DND-41 (cell line): ENCODE results near the gene EIF2S2.

Source experiments
- ATAC-seq: fragments of 200-7000 bp; cut with Tn5 transposase; 3 replicates; pipeline ENCODE4 v1.9.1; 2021; ENCODE audit warnings: low read depth; ENCODE audit not compliant: insufficient read depth
- DNase-seq: peaks from one replicate; pipeline ENCODE4 v3.0.0-alpha.2; 2020
- H2AFZ ChIP-seq: 2 replicates; pipeline ENCODE4 v1.6.0; 2012; ENCODE audit warnings: low read depth, low read length
- H3K27ac ChIP-seq: 2 replicates; pipeline ENCODE4 v1.5.1; 2012; ENCODE audit warnings: low read length, inconsistent platforms
- H3K27me3 ChIP-seq: fragments of 200-600 bp; sonication (generic); 2 replicates; pipeline ENCODE4 v1.6.0; 2012; ENCODE audit warnings: low read length, mild to moderate bottlenecking, inconsistent platforms; ENCODE audit not compliant: insufficient read depth, poor library complexity
- H3K36me3 ChIP-seq: 2 replicates; pipeline ENCODE4 v1.5.1; 2012; ENCODE audit warnings: low read length, inconsistent platforms; ENCODE audit not compliant: insufficient read depth
- H3K4me1 ChIP-seq: 2 replicates; pipeline ENCODE4 v1.5.1; 2012; ENCODE audit warnings: mild to moderate bottlenecking, low read length; ENCODE audit not compliant: insufficient read depth
- H3K4me2 ChIP-seq: 2 replicates; pipeline ENCODE4 v1.6.0; 2012; ENCODE audit warnings: mild to moderate bottlenecking, moderate library complexity, low read length, inconsistent platforms; ENCODE audit not compliant: insufficient read depth
- H3K4me3 ChIP-seq, 2 experiments: fragments of 200-600 bp in 1 of 2; shearing (Covaris generic) in 1 of 2; 2 replicates each; pipeline ENCODE4 v1.5.1; 2012 to 2016; ENCODE audit warnings: inconsistent platforms in 2 of 2, low read length in 2 of 2, mild to moderate bottlenecking in 2 of 2, low read depth in 1 of 2, moderate library complexity in 1 of 2
- H3K79me2 ChIP-seq: 2 replicates; pipeline ENCODE4 v1.6.0; 2012; ENCODE audit warnings: low read length, inconsistent platforms; ENCODE audit not compliant: insufficient read depth
- H3K9ac ChIP-seq: 2 replicates; pipeline ENCODE4 v1.6.0; 2012; ENCODE audit warnings: low read depth, mild to moderate bottlenecking, inconsistent platforms, low read length, moderate library complexity
- H3K9me3 ChIP-seq: 2 replicates; pipeline ENCODE4 v1.5.1; 2012; ENCODE audit warnings: low read length, moderate library complexity, mild to moderate bottlenecking, inconsistent platforms; ENCODE audit not compliant: insufficient read depth, severe bottlenecking
- H4K20me1 ChIP-seq: 2 replicates; pipeline ENCODE4 v1.6.0; 2012; ENCODE audit warnings: low read length; ENCODE audit not compliant: insufficient read depth
- CTCF ChIP-seq: IDR thresholded peaks from 2 replicates; pipeline ENCODE4 v1.5.1; 2012; ENCODE audit warnings: borderline replicate concordance, low read length, moderate library complexity, mild to moderate bottlenecking; ENCODE audit not compliant: poor library complexity, severe bottlenecking; ENCODE audit errors: extremely low read depth
- EZH2 ChIP-seq: IDR thresholded peaks from 3 replicates; pipeline ENCODE4 v1.6.1; 2012; ENCODE audit warnings: borderline replicate concordance, low read depth, mild to moderate bottlenecking, moderate library complexity, low read length, inconsistent platforms; ENCODE audit not compliant: severe bottlenecking

The EIF2S2 gene

GRCh38 chr20:34109442-34109841 is 2.6 kb downstream of the EIF2S2 start:
- Histone ChIP-seq H2AFZ (no peak overlapping the region), H3K27ac (no peak overlapping the region), H3K27me3 (no peaks in the 10 kb centered on the region), H3K4me3 (peak overlapping the region in 1 of 2 experiments; percentile 61; a peak in 2 of 4 replicates), H4K20me1 (peaks cover 68% of the 10 kb centered on the region), H3K36me3 (peaks cover 68% of the 10 kb centered on the region), H3K9me3 (no peaks in the 10 kb centered on the region), H3K9ac (peak overlapping the region; percentile 13; the same call in 1 of the 2 replicates), H3K4me2 (peak overlapping the region; percentile 80), H3K4me1 (peaks cover 63% of the 10 kb centered on the region), H3K79me2 (peaks cover 76% of the 10 kb centered on the region)
- DNase-seq (no peak), ATAC-seq (no peak)
- TF ChIP-seq CTCF: no peak

GRCh38 chr20:34108616-34109174 is 3.3 kb downstream of the EIF2S2 start:
- H3K79me2 ChIP-seq: peaks cover 84% of the 10 kb centered on the region
- peaks cover 75% of the 10 kb centered on the region for H4K20me1 ChIP-seq
- peak overlapping the region; percentile 80 for H3K4me2 ChIP-seq
- no peaks in the 10 kb centered on the region for H3K27me3 ChIP-seq
- ATAC-seq (no peak), DNase-seq (no peak)
- H2AFZ ChIP-seq: no peak overlapping the region
- TF ChIP-seq EZH2 (no peak), CTCF (no peak)
- H3K27ac ChIP-seq: no peak overlapping the region
- H3K9ac ChIP-seq: no peak overlapping the region
- no peaks in the 10 kb centered on the region for H3K9me3 ChIP-seq
- H3K36me3 ChIP-seq: peaks cover 75% of the 10 kb centered on the region
- peaks cover 63% of the 10 kb centered on the region for H3K4me1 ChIP-seq
- H3K4me3 ChIP-seq: peak overlapping the region in 1 of 2 experiments; percentile 61; a peak in 2 of 4 replicates

GRCh38 chr20:34105978-34106675 is 5.9 kb downstream of the EIF2S2 start:
- no peak overlapping the region for H3K4me3 ChIP-seq
- no peak for ATAC-seq
- H3K36me3 ChIP-seq: peaks cover 98% of the 10 kb centered on the region
- peaks cover 55% of the 10 kb centered on the region for H3K4me1 ChIP-seq
- DNase-seq: no peak
- no peaks in the 10 kb centered on the region for H3K27me3 ChIP-seq
- H3K4me2 ChIP-seq: peak overlapping the region; percentile 20; the same call in 1 of the 2 replicates
- H4K20me1 ChIP-seq: peaks cover 93% of the 10 kb centered on the region
- no peaks in the 10 kb centered on the region for H3K9me3 ChIP-seq
- no peak for TF ChIP-seq CTCF
- TF ChIP-seq EZH2: no peak
- no peak overlapping the region for H3K27ac ChIP-seq
- no peak overlapping the region for H2AFZ ChIP-seq
- no peak overlapping the region for H3K9ac ChIP-seq
- peaks cover 100% of the 10 kb centered on the region for H3K79me2 ChIP-seq
